ENCODE measurements around the gene MYO3B. TPM values are rescaled to one million over a fixed set of nuclear protein-coding genes. Genes with fewer than 3 reads are reported as not detected.

The MYO3B gene
- total and polyA plus RNA-seq, 2 of the 8 experiments (the other 6 are each of a cell fraction or from before 2014, with no cell fraction given), result 0.17 to 0.19 TPM

DNA sequence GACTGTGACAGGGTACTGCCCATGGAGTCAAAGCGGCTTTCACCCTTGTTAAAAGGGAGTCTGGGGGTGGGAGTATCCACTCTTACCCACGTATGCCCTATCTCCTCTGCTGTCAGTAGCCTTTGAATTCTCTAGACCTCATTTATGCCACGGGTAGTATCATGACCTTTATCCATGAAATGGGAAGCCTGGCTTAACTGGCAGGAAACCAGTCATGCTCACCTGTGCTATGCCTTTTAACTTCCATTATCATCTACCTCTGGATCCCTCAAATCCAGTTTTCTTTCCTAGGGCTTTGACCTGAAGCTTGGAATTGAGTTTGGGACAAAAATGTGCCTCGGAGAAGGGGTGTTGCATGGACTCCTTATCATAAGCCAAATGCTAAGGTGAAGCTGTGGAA lies 30.0 kb downstream of the MYO3B start:
- no peak overlapping the region for H3K9ac ChIP-seq (replicated peaks in 1 of 4; ENCODE audit: extremely low read depth in 1 of 4, low read depth in 3 of 4, low read length in 3 of 4)
- DNase-seq (ENCODE audit: low read depth in 1 of 2, low spot score in 2 of 2) (no peak), FAIRE-seq (no peak)
- ChIA-PET POLR2A (ENCODE audit: partially characterized antibody) (no interaction called here), CTCF (ENCODE audit: partially characterized antibody) (no interaction called here)
- H4K5ac ChIP-seq (ENCODE audit: insufficient read length, low read depth, low read length), result no peak overlapping the region
- no peak overlapping the region for H2BK120ac ChIP-seq (replicated peaks; ENCODE audit: low read depth, low read length)
- no peak overlapping the region for H3K4me3 ChIP-seq (ENCODE audit: extremely low read depth in 1 of 4, insufficient read depth in 2 of 4, low read depth in 3 of 4, low read length in 4 of 4)
- peaks cover 15 to 31% of the 10 kb centered on the region in 2 experiments; a peak in 3 of 4 replicates for H3K9me3 ChIP-seq (ENCODE audit: insufficient read depth in 2 of 2, low read depth in 1 of 2, low read length in 1 of 2)
- H3K4me1 ChIP-seq (replicated peaks in 1 of 4; ENCODE audit: control insufficient read depth in 3 of 4, insufficient read depth in 4 of 4, low read length in 3 of 4), result peaks cover 0 to 4% (median 3%) of the 10 kb centered on the region in 4 experiments; a peak in 3 of 7 replicates
- no peak overlapping the region for H2BK15ac ChIP-seq (ENCODE audit: low read length)
- H3K79me1 ChIP-seq (ENCODE audit: low read depth, low read length), result no peaks in the 10 kb centered on the region
- no peak overlapping the region for H3K56ac ChIP-seq (replicated peaks; ENCODE audit: insufficient read length, low read depth, low read length)
- H3K23ac ChIP-seq (ENCODE audit: insufficient read length), result no peak overlapping the region
- no peaks in the 10 kb centered on the region for H4K20me1 ChIP-seq (replicated peaks in 1 of 2; ENCODE audit: control insufficient read depth in 1 of 2, insufficient read depth in 2 of 2, low read length in 2 of 2)
- H2BK12ac ChIP-seq (ENCODE audit: low read depth, low read length), result no peak overlapping the region
- H3K18ac ChIP-seq (ENCODE audit: extremely low read depth, low read length), result no peak overlapping the region
- no peak overlapping the region for H2AK5ac ChIP-seq (ENCODE audit: low read depth, low read length)
- H4K91ac ChIP-seq (replicated peaks; ENCODE audit: insufficient read length, low read length), result no peak overlapping the region
- no peak overlapping the region for H3K14ac ChIP-seq (ENCODE audit: insufficient read length)
- no peak overlapping the region for H3K4me2 ChIP-seq (ENCODE audit: insufficient read depth in 1 of 2, low read depth in 2 of 2, low read length in 2 of 2)
- H2BK5ac ChIP-seq (ENCODE audit: low read depth, low read length), result no peak overlapping the region
- H2AFZ ChIP-seq (ENCODE audit: low read length), result no peak overlapping the region
- no peak overlapping the region for H3K27ac ChIP-seq (ENCODE audit: low read depth, low read length)
- H3K4ac ChIP-seq (replicated peaks; ENCODE audit: insufficient read length, low read depth, low read length), result no peak overlapping the region
- H3K27me3 ChIP-seq (replicated peaks in 1 of 4; ENCODE audit: control insufficient read depth in 3 of 4, extremely low read depth in 1 of 4, insufficient read depth in 3 of 4, low read length in 3 of 4), result no peaks in the 10 kb centered on the region
- H3K36me3 ChIP-seq (ENCODE audit: control insufficient read depth in 2 of 4, insufficient read depth in 4 of 4, low read length in 3 of 4), result peaks cover 0 to 10% (median 0%) of the 10 kb centered on the region in 4 experiments; a peak in 3 of 8 replicates
- H3K79me2 ChIP-seq (ENCODE audit: control insufficient read depth in 1 of 2, insufficient read depth in 2 of 2, low read length in 2 of 2), result no peaks in the 10 kb centered on the region
- H4K8ac ChIP-seq (ENCODE audit: extremely low read depth, insufficient read depth, low read length), result no peak overlapping the region
- WGBS, 2 experiments (ENCODE audit: extremely low coverage in 1 of 2, insufficient coverage in 1 of 2, insufficient read length in 1 of 2, insufficient replicate concordance in 2 of 2, low coverage in 1 of 2, low lambda C conversion rate in 2 of 2, missing lambda C conversion rate in 1 of 2), result 84% methylated on average over 4 of the region's 4 CpGs; no CpG with 5 or more reads in 1 of the 2 experiments
- no peaks in the 10 kb centered on the region for H3K23me2 ChIP-seq (ENCODE audit: low read depth, low read length)
- H2BK20ac ChIP-seq (ENCODE audit: low read length), result 0 out of 2 replicates have a peak overlapping the region, but pooled peaks have one; percentile 0
- TF ChIP-seq POLR2AphosphoS5 (IDR thresholded peaks at IDR 0.05; ENCODE audit: low read depth, low read length), result no peak
- no peak for TF ChIP-seq NRF1 (IDR thresholded peaks at IDR 0.05; ENCODE audit: low read depth, low read length)
- TF ChIP-seq SIX5 (IDR thresholded peaks at IDR 0.05; ENCODE audit: low read depth, low read length), result no peak
- no peak for TF ChIP-seq CEBPB (IDR thresholded peaks at IDR 0.05; ENCODE audit: low read depth, low read length)
- TF ChIP-seq, protein P1, sequence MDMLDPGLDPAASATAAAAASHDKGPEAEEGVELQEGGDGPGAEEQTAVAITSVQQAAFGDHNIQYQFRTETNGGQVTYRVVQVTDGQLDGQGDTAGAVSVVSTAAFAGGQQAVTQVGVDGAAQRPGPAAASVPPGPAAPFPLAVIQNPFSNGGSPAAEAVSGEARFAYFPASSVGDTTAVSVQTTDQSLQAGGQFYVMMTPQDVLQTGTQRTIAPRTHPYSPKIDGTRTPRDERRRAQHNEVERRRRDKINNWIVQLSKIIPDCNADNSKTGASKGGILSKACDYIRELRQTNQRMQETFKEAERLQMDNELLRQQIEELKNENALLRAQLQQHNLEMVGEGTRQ (IDR thresholded peaks at IDR 0.05; ENCODE audit: low read length), result no peak
- TF ChIP-seq CTBP2 (IDR thresholded peaks at IDR 0.05; ENCODE audit: borderline replicate concordance, insufficient read depth, insufficient read length, low read length), result no peak
- TF ChIP-seq RXRA (IDR thresholded peaks at IDR 0.05; ENCODE audit: insufficient read depth, low read depth, low read length), result no peak
- no peak for TF ChIP-seq SIN3A (conservative IDR thresholded peaks at IDR 0.05 in 1 of 2, IDR thresholded peaks at IDR 0.05 in 1 of 2; ENCODE audit: low read depth in 1 of 2, low read length in 2 of 2)
- no peak for TF ChIP-seq MAFK (IDR thresholded peaks at IDR 0.05; ENCODE audit: low read depth, low read length)
- no peak for TF ChIP-seq POU5F1 (IDR thresholded peaks at IDR 0.05; ENCODE audit: low read depth, low read length)
- TF ChIP-seq, protein P2, sequence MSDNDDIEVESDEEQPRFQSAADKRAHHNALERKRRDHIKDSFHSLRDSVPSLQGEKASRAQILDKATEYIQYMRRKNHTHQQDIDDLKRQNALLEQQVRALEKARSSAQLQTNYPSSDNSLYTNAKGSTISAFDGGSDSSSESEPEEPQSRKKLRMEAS (IDR thresholded peaks at IDR 0.05), result no peak
- TF ChIP-seq HDAC2 (IDR thresholded peaks at IDR 0.05; ENCODE audit: borderline replicate concordance in 1 of 2, low read depth in 2 of 2, low read length in 2 of 2), result no peak
- TF ChIP-seq CBX5 (IDR thresholded peaks at IDR 0.05; ENCODE audit: low read depth, low read length), result no peak
